Measurements from ENCODE around the gene ACADS.
A peak's percentile ranks its signal among the peaks of the same experiment; 100 is the strongest.

The ACADS gene

DNA sequence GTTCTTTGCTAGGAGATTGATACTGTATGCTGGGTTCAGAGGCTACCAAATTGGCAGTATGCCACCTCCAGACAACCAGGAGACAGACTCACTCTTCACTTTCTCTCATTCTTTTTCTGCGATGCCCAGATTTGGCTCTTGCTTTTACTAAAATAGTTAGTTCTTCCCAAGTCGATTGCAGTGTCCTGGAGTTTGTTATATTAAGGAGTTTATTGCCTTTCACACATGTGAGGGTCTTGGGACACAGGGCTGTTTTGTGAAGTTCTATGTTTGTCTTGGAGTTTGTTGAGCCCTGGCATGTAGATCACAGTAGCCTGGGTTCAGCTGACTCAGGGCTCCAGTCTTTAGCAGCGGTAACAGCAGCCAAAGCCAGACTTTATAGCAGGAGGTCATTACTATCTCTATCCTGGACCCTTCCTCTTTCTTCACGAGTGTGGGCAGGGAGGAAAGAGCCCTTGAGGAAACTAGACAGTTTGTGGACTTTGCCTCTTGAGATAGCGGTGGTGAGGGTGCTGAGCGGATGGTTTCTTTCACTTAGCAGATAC lies 37.0 kb upstream of the ACADS start:
- Histone ChIP-seq H3F3A (ENCODE audit: insufficient read depth, low read length) (peaks cover 12% of the 10 kb centered on the region), H3K9me3 (replicated peaks; ENCODE audit: insufficient read depth, low read length) (no peaks in the 10 kb centered on the region), H4K20me1 (ENCODE audit: insufficient read depth, low read length) (no peaks in the 10 kb centered on the region), H3K4me1 (ENCODE audit: low read length) (0 out of 2 replicates have a peak, but pooled peaks cover 3% of the 10 kb centered on the region), H3K27ac (ENCODE audit: low read length) (no peak overlapping the region), H3K4me3 (ENCODE audit: low read length) (peak overlapping the region; percentile 71), H3K79me2 (ENCODE audit: low read length) (peaks cover 53% of the 10 kb centered on the region), H3K36me3 (replicated peaks; ENCODE audit: insufficient read depth, low read length) (no peaks in the 10 kb centered on the region), H3K9me2 (replicated peaks; ENCODE audit: insufficient read depth, low read length) (no peaks in the 10 kb centered on the region), H3K4me2 (ENCODE audit: low read depth, low read length) (peak overlapping the region; percentile 92), H2AFZ (ENCODE audit: low read length) (no peak overlapping the region), H3K27me3 (replicated peaks; ENCODE audit: insufficient read depth, low read length) (no peaks in the 10 kb centered on the region), H3K9ac (ENCODE audit: low read length) (peak overlapping the region; percentile 72; the same call in 1 of the 2 replicates)
- TF ChIP-seq EZH2 (optimal IDR thresholded peaks at IDR 0.05; ENCODE audit: low read depth, low read length) (no peak), EZH2phosphoT487 (IDR thresholded peaks at IDR 0.05; ENCODE audit: low read length) (no peak)
- TF ChIP-seq, protein P1, sequence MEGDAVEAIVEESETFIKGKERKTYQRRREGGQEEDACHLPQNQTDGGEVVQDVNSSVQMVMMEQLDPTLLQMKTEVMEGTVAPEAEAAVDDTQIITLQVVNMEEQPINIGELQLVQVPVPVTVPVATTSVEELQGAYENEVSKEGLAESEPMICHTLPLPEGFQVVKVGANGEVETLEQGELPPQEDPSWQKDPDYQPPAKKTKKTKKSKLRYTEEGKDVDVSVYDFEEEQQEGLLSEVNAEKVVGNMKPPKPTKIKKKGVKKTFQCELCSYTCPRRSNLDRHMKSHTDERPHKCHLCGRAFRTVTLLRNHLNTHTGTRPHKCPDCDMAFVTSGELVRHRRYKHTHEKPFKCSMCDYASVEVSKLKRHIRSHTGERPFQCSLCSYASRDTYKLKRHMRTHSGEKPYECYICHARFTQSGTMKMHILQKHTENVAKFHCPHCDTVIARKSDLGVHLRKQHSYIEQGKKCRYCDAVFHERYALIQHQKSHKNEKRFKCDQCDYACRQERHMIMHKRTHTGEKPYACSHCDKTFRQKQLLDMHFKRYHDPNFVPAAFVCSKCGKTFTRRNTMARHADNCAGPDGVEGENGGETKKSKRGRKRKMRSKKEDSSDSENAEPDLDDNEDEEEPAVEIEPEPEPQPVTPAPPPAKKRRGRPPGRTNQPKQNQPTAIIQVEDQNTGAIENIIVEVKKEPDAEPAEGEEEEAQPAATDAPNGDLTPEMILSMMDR (IDR thresholded peaks at IDR 0.05; ENCODE audit: low read length), result no peak
- no peak for DNase-seq

DNA sequence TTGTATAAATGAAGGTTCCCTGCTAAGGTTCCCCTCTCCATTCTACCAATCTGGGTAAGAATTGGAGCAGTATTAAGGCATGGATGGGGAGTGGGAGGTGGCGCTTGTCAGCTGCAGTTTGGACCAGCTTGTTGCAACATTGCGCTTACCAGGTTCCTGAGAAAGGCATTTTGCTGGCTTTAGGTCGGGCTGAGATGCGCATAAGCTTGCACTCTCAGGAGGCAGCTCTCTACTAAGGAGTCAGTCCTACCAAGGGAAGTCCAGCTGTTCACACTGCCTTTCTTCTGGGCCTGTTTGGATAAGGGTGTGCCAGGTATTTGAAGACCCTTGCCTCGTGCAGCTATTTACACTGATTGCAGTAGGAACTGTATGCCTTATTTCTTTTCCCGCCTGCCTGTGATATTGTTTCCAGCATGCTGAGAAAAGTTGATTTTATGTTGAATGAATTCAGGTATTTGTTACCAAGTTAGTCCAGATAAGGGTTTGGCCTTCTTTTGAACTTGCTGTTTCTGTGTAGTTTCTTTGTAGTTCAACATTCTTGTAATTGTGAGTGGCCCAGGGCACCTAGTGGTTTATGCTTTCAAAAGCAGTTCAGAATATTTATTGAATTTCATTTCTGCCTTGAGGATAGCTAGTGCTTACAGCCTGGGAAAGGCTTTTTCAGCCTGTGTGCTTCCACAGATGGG lies 36.1 kb upstream of the ACADS start:
- Histone ChIP-seq H3K9me3 (replicated peaks; ENCODE audit: insufficient read depth, low read length) (no peaks in the 10 kb centered on the region), H3K4me1 (ENCODE audit: low read length) (0 out of 2 replicates have a peak, but pooled peaks cover 3% of the 10 kb centered on the region), H3F3A (ENCODE audit: insufficient read depth, low read length) (peaks cover 8% of the 10 kb centered on the region), H3K27me3 (replicated peaks; ENCODE audit: insufficient read depth, low read length) (no peaks in the 10 kb centered on the region), H3K9me2 (replicated peaks; ENCODE audit: insufficient read depth, low read length) (no peaks in the 10 kb centered on the region), H4K20me1 (ENCODE audit: insufficient read depth, low read length) (no peaks in the 10 kb centered on the region), H2AFZ (ENCODE audit: low read length) (no peak overlapping the region), H3K4me3 (ENCODE audit: low read length) (no peak overlapping the region), H3K36me3 (replicated peaks; ENCODE audit: insufficient read depth, low read length) (no peaks in the 10 kb centered on the region), H3K9ac (ENCODE audit: low read length) (no peak overlapping the region), H3K79me2 (ENCODE audit: low read length) (peaks cover 53% of the 10 kb centered on the region), H3K27ac (ENCODE audit: low read length) (no peak overlapping the region), H3K4me2 (ENCODE audit: low read depth, low read length) (peak overlapping the region; percentile 92; the same call in 1 of the 2 replicates)
- TF ChIP-seq EZH2 (optimal IDR thresholded peaks at IDR 0.05; ENCODE audit: low read depth, low read length) (no peak), EZH2phosphoT487 (IDR thresholded peaks at IDR 0.05; ENCODE audit: low read length) (no peak)
- TF ChIP-seq, protein P1 (IDR thresholded peaks at IDR 0.05; ENCODE audit: low read length), result no peak
- DNase-seq, result no peak

GRCh38 chr12:120690083-120690450 lies 35.6 kb upstream of the ACADS start:
- H3K9me3 ChIP-seq (replicated peaks; ENCODE audit: insufficient read depth, low read length), result no peaks in the 10 kb centered on the region
- no peaks in the 10 kb centered on the region for H3K36me3 ChIP-seq (replicated peaks; ENCODE audit: insufficient read depth, low read length)
- no peaks in the 10 kb centered on the region for H4K20me1 ChIP-seq (ENCODE audit: insufficient read depth, low read length)
- H3K4me2 ChIP-seq (ENCODE audit: low read depth, low read length), result no peak overlapping the region
- DNase-seq, result no peak
- H3K27me3 ChIP-seq (replicated peaks; ENCODE audit: insufficient read depth, low read length), result no peaks in the 10 kb centered on the region
- H3K9me2 ChIP-seq (replicated peaks; ENCODE audit: insufficient read depth, low read length), result no peaks in the 10 kb centered on the region
- H3K9ac ChIP-seq (ENCODE audit: low read length), result no peak overlapping the region
- no peak overlapping the region for H3K27ac ChIP-seq (ENCODE audit: low read length)
- peaks cover 4% of the 10 kb centered on the region; the same call in 1 of the 2 replicates for H3F3A ChIP-seq (ENCODE audit: insufficient read depth, low read length)
- H3K4me1 ChIP-seq (ENCODE audit: low read length), result 0 out of 2 replicates have a peak, but pooled peaks cover 3% of the 10 kb centered on the region
- TF ChIP-seq EZH2 (optimal IDR thresholded peaks at IDR 0.05; ENCODE audit: low read depth, low read length), result no peak
- TF ChIP-seq, protein P1 (IDR thresholded peaks at IDR 0.05; ENCODE audit: low read length), result no peak
- TF ChIP-seq EZH2phosphoT487 (IDR thresholded peaks at IDR 0.05; ENCODE audit: low read length), result no peak
- no peak overlapping the region for H2AFZ ChIP-seq (ENCODE audit: low read length)
- H3K79me2 ChIP-seq (ENCODE audit: low read length), result peaks cover 53% of the 10 kb centered on the region
- H3K4me3 ChIP-seq (ENCODE audit: low read length), result no peak overlapping the region

Data from MM.1S (cell line).